Uterus (tissue), 4 donors: ENCODE results near the gene BLTP3B. TPM values are rescaled to one million over a fixed set of nuclear protein-coding genes. Genes with fewer than 3 reads are reported as not detected.

ENCODE experiments used
- DNase-seq, 2 donors: peaks; one replicate each; pipeline ENCODE4 v3.0.0-alpha.2; 2019 to 2020
- H3K27ac ChIP-seq, 2 donors: fragments of 200-600 bp; sonication (generic); 1 replicate in 1 of 2; 2 replicates in 1 of 2; pipeline ENCODE4 v1.5.1; 2016 to 2018
- H3K27me3 ChIP-seq, 2 donors: fragments of 200-600 bp; sonication (generic); one replicate each; pipeline ENCODE4 v1.5.1; 2018 to 2019; ENCODE audit warnings: control low read depth in 1 of 2
- H3K36me3 ChIP-seq, 2 donors: fragments of 200-600 bp; sonication (generic); one replicate each; pipeline ENCODE4 v1.5.1; 2019; ENCODE audit warnings: control low read depth in 1 of 2
- H3K4me1 ChIP-seq, 2 donors: fragments of 200-600 bp; sonication (generic); one replicate each; pipeline ENCODE4 v1.5.1; 2018 to 2019; ENCODE audit warnings: control low read depth in 1 of 2
- H3K4me3 ChIP-seq, 2 donors: fragments of 200-600 bp; sonication (generic); 1 replicate in 1 of 2; 2 replicates in 1 of 2; pipeline ENCODE4 v1.5.1; 2018 to 2019; ENCODE audit warnings: mild to moderate bottlenecking in 1 of 2
- H3K9me3 ChIP-seq, 2 donors: fragments of 200-600 bp; sonication (generic); one replicate each; pipeline ENCODE4 v1.5.1; 2019; ENCODE audit warnings: control low read depth in 1 of 2
- POLR2A ChIP-seq, 2 donors: fragments of 450-650 bp; IDR thresholded peaks; one replicate each; pipeline ENCODE4 v1.6.1; 2016; ENCODE audit warnings: antibody characterized with exemption in 2 of 2, mild to moderate bottlenecking in 1 of 2, moderate library complexity in 1 of 2
- intact Hi-C: fragments of 100-400 bp; cut with DNase I; formaldehyde crosslinking; loops from one replicate; pipeline ENCODE4 v1.15.1; 2023; ENCODE audit warnings: low total_unique reads
- total RNA-seq, 4 donors: library from RNA; depleted of rRNA in 3 of 4; stranded (reverse); fragments of >200 nt in 3 of 4; gene quantifications; one replicate each; pipeline versions ENCODE4 v1.1.0 to v1.2.4, GENCODE V29; 2014 to 2023
- TF ChIP-seq, protein P1 (sequence below), 4 experiments: fragments of 200-600 bp in 2 of 4; fragments of 450-650 bp in 2 of 4; sonication (generic) in 2 of 4; IDR thresholded peaks; one replicate each; pipeline ENCODE4 v1.5.1; 2016 to 2019; ENCODE audit warnings: antibody characterized with exemption in 4 of 4, mild to moderate bottlenecking in 2 of 4, moderate library complexity in 1 of 4
- donor health status: DM: yes; HTN: yes; CAD: no.

The BLTP3B gene
- total RNA-seq, 4 donors from 2014 or later, result 9.7 to 42.0 (median 25.1) TPM

DNA sequence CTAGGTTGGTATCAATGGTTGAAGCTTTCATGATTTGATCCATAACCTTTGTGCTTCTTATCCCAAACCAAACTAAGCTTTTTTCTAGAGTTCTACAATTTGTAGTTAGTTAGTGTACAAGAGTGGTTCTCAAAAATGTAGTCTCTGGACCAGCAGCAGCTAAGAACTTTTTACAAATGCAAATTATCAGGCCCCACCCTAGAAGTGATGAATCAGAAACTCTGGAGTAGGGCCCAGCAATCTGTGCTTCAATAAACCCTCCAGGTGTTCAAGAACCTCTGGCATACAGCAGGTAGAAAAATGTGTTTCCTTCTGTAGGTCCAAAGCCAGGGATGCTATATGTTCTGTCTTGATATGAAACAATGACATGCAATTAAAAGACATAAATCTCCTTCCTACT is 31.8 kb upstream of the BLTP3B start:
- DNase-seq, result no peak
- intact Hi-C loops, result no loop called here
- H3K4me1 ChIP-seq, result no peaks in the 10 kb centered on the region
- TF ChIP-seq, protein P1, sequence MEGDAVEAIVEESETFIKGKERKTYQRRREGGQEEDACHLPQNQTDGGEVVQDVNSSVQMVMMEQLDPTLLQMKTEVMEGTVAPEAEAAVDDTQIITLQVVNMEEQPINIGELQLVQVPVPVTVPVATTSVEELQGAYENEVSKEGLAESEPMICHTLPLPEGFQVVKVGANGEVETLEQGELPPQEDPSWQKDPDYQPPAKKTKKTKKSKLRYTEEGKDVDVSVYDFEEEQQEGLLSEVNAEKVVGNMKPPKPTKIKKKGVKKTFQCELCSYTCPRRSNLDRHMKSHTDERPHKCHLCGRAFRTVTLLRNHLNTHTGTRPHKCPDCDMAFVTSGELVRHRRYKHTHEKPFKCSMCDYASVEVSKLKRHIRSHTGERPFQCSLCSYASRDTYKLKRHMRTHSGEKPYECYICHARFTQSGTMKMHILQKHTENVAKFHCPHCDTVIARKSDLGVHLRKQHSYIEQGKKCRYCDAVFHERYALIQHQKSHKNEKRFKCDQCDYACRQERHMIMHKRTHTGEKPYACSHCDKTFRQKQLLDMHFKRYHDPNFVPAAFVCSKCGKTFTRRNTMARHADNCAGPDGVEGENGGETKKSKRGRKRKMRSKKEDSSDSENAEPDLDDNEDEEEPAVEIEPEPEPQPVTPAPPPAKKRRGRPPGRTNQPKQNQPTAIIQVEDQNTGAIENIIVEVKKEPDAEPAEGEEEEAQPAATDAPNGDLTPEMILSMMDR (IDR thresholded peaks at IDR 0.05), result no peak
- no peak for TF ChIP-seq POLR2A (IDR thresholded peaks at IDR 0.05)
- no peaks in the 10 kb centered on the region for H3K27me3 ChIP-seq
- no peaks in the 10 kb centered on the region for H3K9me3 ChIP-seq
- H3K4me3 ChIP-seq, result no peak overlapping the region
- H3K36me3 ChIP-seq, result no peaks in the 10 kb centered on the region
- H3K27ac ChIP-seq, result no peak overlapping the region

DNA sequence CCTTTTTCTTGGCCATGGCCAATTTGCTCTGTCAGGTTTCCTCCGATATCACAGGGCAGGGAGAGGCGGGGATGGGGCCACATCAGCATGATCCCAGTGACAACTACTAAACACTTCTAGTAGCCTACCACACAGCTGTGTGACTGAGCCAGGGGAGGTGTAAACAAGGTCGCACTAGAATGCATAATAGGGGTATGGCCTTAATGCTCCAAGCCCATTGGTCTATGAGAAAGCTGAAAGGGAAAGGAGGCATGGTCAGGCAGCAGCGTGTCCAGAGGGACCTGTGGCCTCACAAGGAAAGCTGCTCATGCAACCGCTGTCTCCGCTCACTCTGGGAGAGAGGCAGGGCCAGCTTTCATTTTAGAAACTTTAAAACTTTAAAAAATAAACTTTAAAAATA is 30.4 kb upstream of the BLTP3B start:
- no peak overlapping the region for H3K4me3 ChIP-seq
- no peaks in the 10 kb centered on the region for H3K4me1 ChIP-seq
- H3K36me3 ChIP-seq, result no peaks in the 10 kb centered on the region
- no peaks in the 10 kb centered on the region for H3K9me3 ChIP-seq
- TF ChIP-seq, protein P1 (IDR thresholded peaks at IDR 0.05), result no peak
- no peak for TF ChIP-seq POLR2A (IDR thresholded peaks at IDR 0.05)
- DNase-seq, result no peak
- H3K27ac ChIP-seq, result no peak overlapping the region
- intact Hi-C loops, result no loop called here
- H3K27me3 ChIP-seq, result no peaks in the 10 kb centered on the region

DNA sequence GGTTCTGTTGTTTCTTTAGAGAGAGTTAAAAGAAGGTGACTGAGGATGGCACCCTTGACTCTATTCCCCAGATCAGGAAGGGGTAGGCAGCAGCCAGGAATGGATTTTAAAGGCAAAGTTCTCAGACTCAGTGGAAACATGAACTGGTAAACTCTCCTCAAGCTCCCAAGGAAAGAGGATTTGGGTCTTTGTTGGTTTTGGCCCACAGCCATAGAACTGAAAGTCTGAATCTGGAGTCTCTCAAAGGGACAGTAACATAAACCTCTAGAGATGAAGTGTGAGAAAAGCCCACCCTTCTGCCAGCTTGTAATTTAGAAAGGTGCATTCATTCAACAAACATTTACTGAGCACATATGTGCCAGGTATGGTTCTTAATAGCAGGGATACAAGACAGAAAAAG is 28.6 kb upstream of the BLTP3B start:
- TF ChIP-seq POLR2A (IDR thresholded peaks at IDR 0.05), result no peak
- TF ChIP-seq, protein P1 (IDR thresholded peaks at IDR 0.05), result no peak
- DNase-seq, result no peak

DNA sequence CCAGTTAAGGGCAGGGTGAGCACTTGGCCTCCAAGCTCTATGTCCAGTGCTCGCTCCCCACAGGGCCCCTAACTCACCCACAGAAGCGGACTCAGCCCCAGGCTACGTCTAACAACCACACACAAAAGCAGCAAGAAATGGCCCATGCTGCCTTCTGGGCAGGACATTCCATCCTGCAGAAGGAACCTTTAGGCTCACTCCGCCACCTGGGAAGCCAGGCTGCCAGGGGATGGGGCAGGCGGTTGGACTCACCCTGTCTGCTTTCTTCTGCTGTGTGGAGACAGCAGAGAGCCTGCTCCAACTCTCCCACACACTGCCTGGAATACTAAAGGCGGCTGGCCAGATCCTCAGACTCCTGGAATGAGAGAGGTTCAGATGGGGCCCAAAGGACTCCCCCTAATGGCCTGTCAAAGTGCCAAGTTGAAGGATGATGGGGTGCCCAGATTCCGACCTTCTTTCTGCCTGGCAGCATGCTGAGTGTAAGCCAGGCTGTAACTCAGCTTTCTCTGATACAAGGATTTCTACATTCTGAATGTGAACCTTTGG is 27.7 kb upstream of the BLTP3B start:
- Histone ChIP-seq H3K27me3 (no peaks in the 10 kb centered on the region), H3K9me3 (no peaks in the 10 kb centered on the region), H3K4me1 (no peaks in the 10 kb centered on the region), H3K27ac (no peak overlapping the region), H3K4me3 (no peak overlapping the region), H3K36me3 (no peaks in the 10 kb centered on the region)
- DNase-seq, result no peak
- TF ChIP-seq, protein P1 (IDR thresholded peaks at IDR 0.05), result no peak
- no peak for TF ChIP-seq POLR2A (IDR thresholded peaks at IDR 0.05)
- intact Hi-C loops, result no loop called here

More for the DNA sequence above, 28.6 kb upstream of the BLTP3B start:
- Histone ChIP-seq H3K4me3 (no peak overlapping the region), H3K9me3 (no peaks in the 10 kb centered on the region), H3K36me3 (no peaks in the 10 kb centered on the region), H3K4me1 (no peaks in the 10 kb centered on the region), H3K27ac (no peak overlapping the region), H3K27me3 (no peaks in the 10 kb centered on the region)
- intact Hi-C loops, result no loop called here

DNA sequence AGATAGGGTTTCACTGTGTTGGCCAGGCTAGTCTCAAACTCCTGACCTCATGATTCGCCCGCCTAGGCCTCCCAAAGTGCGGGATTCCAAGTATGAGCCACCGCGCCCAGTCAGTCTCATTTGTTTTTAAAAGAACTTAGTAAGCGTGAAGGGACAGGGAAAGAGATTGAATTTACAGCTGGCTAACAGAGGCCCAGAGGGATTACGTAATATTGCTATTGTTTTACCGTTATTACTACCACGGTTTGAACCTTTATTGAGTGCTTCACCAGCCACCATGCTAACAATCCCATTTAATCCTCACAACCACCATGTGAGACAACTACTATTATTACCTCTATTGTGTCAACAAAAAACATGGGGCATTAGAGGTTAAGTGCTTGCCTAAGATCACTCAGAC is 26.7 kb upstream of the BLTP3B start:
- intact Hi-C loops, result no loop called here
- no peak for TF ChIP-seq POLR2A (IDR thresholded peaks at IDR 0.05)
- TF ChIP-seq, protein P1 (IDR thresholded peaks at IDR 0.05), result no peak
- Histone ChIP-seq H3K27me3 (no peaks in the 10 kb centered on the region), H3K36me3 (no peaks in the 10 kb centered on the region), H3K4me3 (no peak overlapping the region), H3K4me1 (no peaks in the 10 kb centered on the region), H3K9me3 (no peaks in the 10 kb centered on the region), H3K27ac (no peak overlapping the region)
- DNase-seq, result no peak
